SU-DHL-6 (cell line): ENCODE data around the gene SOBP.

Experiments used
- H2AFZ ChIP-seq: fragments of 200-600 bp; sonication (generic); 2 replicates; pipeline ENCODE4 v1.6.1; 2014; ENCODE audit warnings: low read depth, mild to moderate bottlenecking, moderate library complexity, mixed read lengths, antibody characterized with exemption, low read length; ENCODE audit not compliant: severe bottlenecking
- H3F3A ChIP-seq: fragments of 200-600 bp; shearing (Covaris generic); 2 replicates; pipeline ENCODE4 v1.6.0; 2016; ENCODE audit warnings: antibody characterized with exemption, mild to moderate bottlenecking; ENCODE audit not compliant: insufficient read depth
- H3K27ac ChIP-seq: fragments of 200-600 bp; sonication (generic); 2 replicates; pipeline ENCODE4 v1.5.1; 2016; ENCODE audit warnings: low read depth, mild to moderate bottlenecking, low read length, moderate library complexity, mixed read lengths
- H3K27me3 ChIP-seq: fragments of 200-600 bp; sonication (generic), shearing (Covaris generic); 2 replicates; pipeline ENCODE4 v1.6.0; 2014; ENCODE audit warnings: mild to moderate bottlenecking, low read length
- H3K36me3 ChIP-seq: fragments of 200-600 bp; sonication (generic); 2 replicates; pipeline ENCODE4 v1.6.1; 2014; ENCODE audit warnings: mild to moderate bottlenecking, low read length, mixed read lengths
- H3K4me2 ChIP-seq: fragments of 300-600, 200-600 bp; shearing (Covaris generic), sonication (generic); 2 replicates; pipeline ENCODE4 v1.6.0; 2014; ENCODE audit warnings: low read length, low read depth, mild to moderate bottlenecking; ENCODE audit not compliant: poor library complexity, severe bottlenecking
- H3K4me3 ChIP-seq: fragments of 200-600 bp; sonication (generic); 2 replicates; pipeline ENCODE4 v1.5.1; 2014; ENCODE audit warnings: antibody characterized with exemption, low read length, mild to moderate bottlenecking, mixed read lengths; ENCODE audit not compliant: insufficient read depth, poor library complexity, severe bottlenecking
- H3K79me2 ChIP-seq: fragments of 200-600 bp; sonication (generic); 2 replicates; pipeline ENCODE4 v1.6.1; 2014; ENCODE audit warnings: mild to moderate bottlenecking, low read length, moderate library complexity; ENCODE audit not compliant: insufficient read depth
- H3K9ac ChIP-seq: fragments of 200-600 bp; sonication (generic); 2 replicates; pipeline ENCODE4 v1.7.0; 2014; ENCODE audit warnings: mild to moderate bottlenecking, low read length
- H3K9me2 ChIP-seq: fragments of 200-600 bp; sonication (generic); replicated peaks from 2 replicates; pipeline ENCODE4 v1.6.1; 2014; ENCODE audit warnings: low read length; ENCODE audit not compliant: insufficient read depth
- H3K9me3 ChIP-seq: fragments of 200-600 bp; sonication (generic); 2 replicates; pipeline ENCODE4 v1.6.1; 2014; ENCODE audit warnings: low read length, mixed read lengths; ENCODE audit not compliant: insufficient read depth
- H4K20me1 ChIP-seq: fragments of 200-600 bp; sonication (generic); 2 replicates; pipeline ENCODE4 v1.6.1; 2014; ENCODE audit warnings: low read depth, mild to moderate bottlenecking, antibody characterized with exemption, low read length, moderate library complexity, mixed read lengths
- CTCF ChIP-seq: fragments of 200-600 bp; sonication (generic); IDR thresholded peaks from one replicate; pipeline ENCODE4 v1.5.1; 2017; ENCODE audit warnings: antibody characterized with exemption, mild to moderate bottlenecking, low read length, moderate library complexity; ENCODE audit not compliant: insufficient read depth, poor library complexity, severe bottlenecking
- EZH2phosphoT487 ChIP-seq: fragments of 200-600 bp; sonication (generic), shearing (Covaris generic); conservative IDR thresholded peaks from 2 replicates; pipeline ENCODE4 v1.6.1; 2018; ENCODE audit warnings: mild to moderate bottlenecking, antibody characterized with exemption, low read length, moderate library complexity, mixed read lengths

The SOBP gene

GRCh38 chr6:107585815-107586435, 96.0 kb downstream of the SOBP start:
- no peak overlapping the region for H3K27ac ChIP-seq
- 0 out of 2 replicates have a peak, but pooled peaks cover 6% of the 10 kb centered on the region for H3K79me2 ChIP-seq
- no peaks in the 10 kb centered on the region for H3K27me3 ChIP-seq
- no peaks in the 10 kb centered on the region for H3K9me2 ChIP-seq
- no peaks in the 10 kb centered on the region for H4K20me1 ChIP-seq
- H3K36me3 ChIP-seq = 0 out of 2 replicates have a peak, but pooled peaks cover 2% of the 10 kb centered on the region
- H2AFZ ChIP-seq = no peak overlapping the region
- H3K4me3 ChIP-seq = no peak overlapping the region
- no peak overlapping the region for H3K4me2 ChIP-seq
- no peaks in the 10 kb centered on the region; the same call in 1 of the 2 replicates for H3F3A ChIP-seq
- TF ChIP-seq CTCF (no peak), EZH2phosphoT487 (no peak)
- H3K9me3 ChIP-seq = no peaks in the 10 kb centered on the region
- no peak overlapping the region for H3K9ac ChIP-seq

- no peaks in the 10 kb centered on the region for H3K9me3 ChIP-seq
- no peaks in the 10 kb centered on the region for H3K9me2 ChIP-seq
- 0 out of 2 replicates have a peak, but pooled peaks cover 6% of the 10 kb centered on the region for H3K79me2 ChIP-seq
- no peak overlapping the region for H3K27ac ChIP-seq
- H3K9ac ChIP-seq = no peak overlapping the region
- 0 out of 2 replicates have a peak, but pooled peaks cover 2% of the 10 kb centered on the region for H3K36me3 ChIP-seq
- no peaks in the 10 kb centered on the region; the same call in 1 of the 2 replicates for H3F3A ChIP-seq
- TF ChIP-seq CTCF (no peak), EZH2phosphoT487 (no peak)
- H2AFZ ChIP-seq = no peak overlapping the region
- H3K4me3 ChIP-seq = no peak overlapping the region
- H3K4me2 ChIP-seq = no peak overlapping the region
- H4K20me1 ChIP-seq = no peaks in the 10 kb centered on the region
- no peaks in the 10 kb centered on the region for H3K27me3 ChIP-seq
Measured at GRCh38 chr6:107587451-107587850, 97.5 kb downstream of the SOBP start.

- Histone ChIP-seq H3K27me3 (no peaks in the 10 kb centered on the region), H3K4me2 (no peak overlapping the region), H3K9me2 (no peaks in the 10 kb centered on the region), H3K4me3 (no peak overlapping the region), H4K20me1 (no peaks in the 10 kb centered on the region), H2AFZ (no peak overlapping the region), H3K36me3 (0 out of 2 replicates have a peak, but pooled peaks cover 2% of the 10 kb centered on the region), H3K9ac (no peak overlapping the region), H3F3A (no peaks in the 10 kb centered on the region; the same call in 1 of the 2 replicates), H3K79me2 (0 out of 2 replicates have a peak, but pooled peaks cover 2% of the 10 kb centered on the region), H3K27ac (no peak overlapping the region), H3K9me3 (no peaks in the 10 kb centered on the region)
- no peak for TF ChIP-seq CTCF
- no peak for TF ChIP-seq EZH2phosphoT487
Measured at GRCh38 chr6:107589199-107589598, 99.3 kb downstream of the SOBP start.
